NCI-H2171 treated with DMSO at 0.1 percent for 48 hours (cell line): ENCODE measurements around the gene FANK1.
A peak's percentile ranks its signal among the peaks of the same experiment; 100 is the strongest.
"Not testable (repeated sequence)": the region's sequence is repeated elsewhere in the genome, so short reads cannot be mapped to it uniquely, and the experiment has no call there.

Experiments used
- DNase-seq: peaks from one replicate; lab custom pipeline; 2025; lab: John Stamatoyannopoulos, UW

The FANK1 gene

DNA sequence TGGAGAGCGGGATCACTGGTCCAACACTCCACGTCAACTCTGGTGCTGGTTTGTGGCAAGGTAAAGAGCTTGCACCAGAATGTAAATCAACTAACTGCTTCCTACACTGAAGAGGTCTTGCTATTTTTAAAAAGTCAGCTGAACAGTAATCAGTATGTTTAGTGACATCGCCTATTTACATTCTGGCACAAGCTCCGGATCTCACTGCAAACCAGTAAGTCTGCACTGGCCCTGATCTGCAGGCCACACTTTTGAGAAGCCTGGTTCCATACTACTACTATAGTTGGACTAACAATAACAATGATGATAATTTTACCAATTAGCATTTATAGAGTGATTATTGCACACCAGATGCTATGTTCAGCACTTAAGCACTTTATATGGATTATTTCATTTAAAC lies 6.9 kb upstream of the FANK1 start:
- not testable (repeated sequence) for DNase-seq

DNA sequence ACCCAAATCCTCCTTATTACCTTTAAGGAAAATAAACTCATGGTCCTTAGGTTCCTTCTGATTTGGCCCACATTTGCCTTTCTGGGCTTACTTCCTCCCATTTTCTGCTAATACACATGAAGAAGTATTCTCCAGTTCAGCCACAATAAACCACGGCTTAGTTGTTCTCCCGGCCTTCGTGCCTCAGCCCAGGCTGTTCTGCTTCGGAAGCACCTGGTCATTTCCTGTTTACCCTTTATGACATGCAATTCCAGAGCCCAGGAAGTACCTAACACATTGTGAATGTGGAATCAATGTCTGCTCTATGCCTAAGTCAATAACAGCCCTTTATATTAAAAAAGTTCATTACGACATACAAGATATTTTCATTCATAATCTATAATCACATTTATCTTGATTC lies 4.0 kb upstream of the FANK1 start:
- DNase-seq = not testable (repeated sequence)

DNA sequence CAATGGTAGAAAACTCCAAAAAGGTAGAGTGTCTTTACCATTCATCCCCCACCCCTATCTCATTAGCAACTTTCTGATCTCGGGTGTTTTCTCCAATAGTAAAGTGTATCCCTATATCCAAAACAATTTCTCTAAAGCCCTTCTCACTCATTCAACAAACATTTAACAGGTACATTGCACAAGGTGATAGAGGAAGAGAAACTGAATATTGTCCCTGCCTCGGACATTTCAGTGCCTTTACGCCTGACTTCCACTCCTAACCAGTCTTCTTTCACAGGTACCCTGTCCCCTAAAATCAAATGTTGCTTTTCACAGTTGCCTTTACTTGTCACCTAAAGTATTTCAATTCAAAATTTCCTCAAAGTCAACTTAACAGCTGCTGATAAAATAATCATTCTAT lies 2.2 kb upstream of the FANK1 start:
- DNase-seq = not testable (repeated sequence)

DNA sequence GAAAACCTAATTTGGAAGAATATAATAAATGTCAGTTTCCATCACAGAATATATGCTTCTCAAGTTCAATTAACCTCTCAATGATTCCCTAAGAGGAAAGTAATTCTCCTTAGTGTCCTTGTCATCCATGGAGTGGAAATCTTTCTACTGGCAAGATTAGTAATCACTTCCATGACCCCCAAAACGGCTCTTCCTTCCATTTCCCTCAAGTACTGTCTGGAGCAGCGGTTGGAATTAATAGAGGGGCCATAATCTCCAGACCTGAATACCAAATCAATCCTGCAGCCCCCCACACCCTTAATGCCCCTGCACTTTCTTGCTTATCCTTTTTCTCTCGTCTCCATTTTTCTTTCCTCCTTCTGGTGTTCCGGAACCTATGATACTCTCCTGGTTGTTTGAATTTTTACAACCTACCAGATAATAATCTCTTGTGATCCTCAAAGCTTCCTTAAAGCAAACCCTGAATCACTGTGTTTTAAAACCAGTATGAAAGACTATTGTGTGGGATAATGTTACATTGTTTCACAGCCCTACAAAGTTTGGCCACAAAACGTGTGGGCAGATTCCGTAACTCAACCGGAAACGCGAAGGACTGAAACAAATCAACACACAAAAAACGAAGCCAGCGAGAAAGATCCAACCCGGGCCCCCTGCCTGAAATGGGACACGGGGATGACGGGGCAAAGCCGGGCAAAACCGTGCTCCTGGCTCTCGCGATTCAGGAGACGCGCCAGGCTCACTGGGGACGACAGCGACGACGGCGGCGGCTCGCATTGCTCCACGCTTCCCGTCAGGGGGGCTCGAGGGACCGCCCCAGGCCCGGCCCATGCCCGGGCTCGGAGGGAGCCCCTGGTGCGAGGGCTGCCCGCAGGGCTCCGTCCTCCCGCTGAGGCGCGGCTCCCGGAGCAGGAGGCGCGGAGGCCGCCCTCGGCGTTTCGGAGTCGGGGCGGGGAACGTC lies 955 bp upstream of the FANK1 start:
- peak; percentile 17 for DNase-seq

DNA sequence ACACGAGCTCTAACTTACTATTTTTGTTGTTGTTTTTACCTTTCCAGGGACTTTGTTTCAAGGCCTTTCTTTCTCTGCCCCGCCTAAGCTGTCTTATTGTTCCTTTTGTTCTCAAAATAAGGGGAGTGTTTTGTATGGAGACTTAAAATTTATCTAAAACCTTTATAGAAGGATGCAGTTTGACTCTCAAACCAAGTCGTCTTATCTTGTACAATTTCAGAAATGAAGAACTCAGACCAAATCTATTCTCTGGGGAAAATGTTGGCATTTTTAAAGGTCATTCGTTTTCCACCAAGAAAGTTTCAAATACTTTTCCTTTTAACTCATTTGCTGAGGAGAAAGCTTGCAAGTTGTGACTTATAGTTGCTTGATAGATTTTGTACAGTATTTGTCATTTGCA lies 953 bp downstream of the FANK1 start:
- not testable (repeated sequence) for DNase-seq

DNA sequence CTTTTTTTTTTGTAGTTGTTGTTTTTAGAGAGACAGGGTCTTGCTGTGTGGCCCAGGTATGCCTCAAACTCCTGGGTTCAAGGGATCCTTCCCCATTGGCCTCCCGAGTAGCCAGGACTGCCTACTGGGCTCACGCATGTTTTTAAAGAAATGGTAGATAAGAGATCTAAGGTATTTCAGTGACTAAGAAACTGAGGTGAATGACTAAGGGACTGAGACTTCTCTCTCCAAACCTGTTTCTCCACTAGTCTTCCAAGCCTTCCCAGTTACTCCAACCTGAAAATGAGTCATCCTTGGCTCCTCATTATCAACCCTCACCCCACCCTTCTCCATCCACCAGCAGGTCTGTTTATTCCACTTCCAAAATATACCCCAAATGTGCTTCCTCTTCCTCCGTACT lies 4.6 kb downstream of the FANK1 start:
- DNase-seq = not testable (repeated sequence)

DNA sequence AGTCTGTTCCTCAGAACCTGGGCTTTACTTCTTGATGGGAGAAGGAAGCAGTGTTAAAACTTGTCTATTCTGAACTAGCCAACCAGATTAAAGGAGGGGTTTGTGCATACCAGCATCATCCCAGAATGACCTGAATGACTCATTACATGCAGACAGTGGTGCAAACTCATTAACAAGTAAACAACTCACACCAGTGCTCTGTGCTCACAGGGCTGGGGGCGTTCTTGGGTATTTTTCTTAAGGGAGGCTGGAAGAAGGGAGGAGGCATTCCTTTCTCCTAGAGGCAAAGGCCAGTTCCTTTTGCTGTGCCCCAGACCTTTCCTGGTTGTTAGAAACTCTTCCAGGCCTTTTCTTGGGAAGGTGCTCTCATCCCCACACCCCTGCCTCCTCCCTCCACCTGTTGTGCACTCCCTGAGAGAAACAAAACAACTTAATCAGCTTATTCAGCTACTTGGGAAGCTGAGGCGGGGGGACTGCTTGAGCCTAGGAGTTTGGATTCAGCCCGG lies 6.8 kb downstream of the FANK1 start:
- DNase-seq = not testable (repeated sequence)

DNA sequence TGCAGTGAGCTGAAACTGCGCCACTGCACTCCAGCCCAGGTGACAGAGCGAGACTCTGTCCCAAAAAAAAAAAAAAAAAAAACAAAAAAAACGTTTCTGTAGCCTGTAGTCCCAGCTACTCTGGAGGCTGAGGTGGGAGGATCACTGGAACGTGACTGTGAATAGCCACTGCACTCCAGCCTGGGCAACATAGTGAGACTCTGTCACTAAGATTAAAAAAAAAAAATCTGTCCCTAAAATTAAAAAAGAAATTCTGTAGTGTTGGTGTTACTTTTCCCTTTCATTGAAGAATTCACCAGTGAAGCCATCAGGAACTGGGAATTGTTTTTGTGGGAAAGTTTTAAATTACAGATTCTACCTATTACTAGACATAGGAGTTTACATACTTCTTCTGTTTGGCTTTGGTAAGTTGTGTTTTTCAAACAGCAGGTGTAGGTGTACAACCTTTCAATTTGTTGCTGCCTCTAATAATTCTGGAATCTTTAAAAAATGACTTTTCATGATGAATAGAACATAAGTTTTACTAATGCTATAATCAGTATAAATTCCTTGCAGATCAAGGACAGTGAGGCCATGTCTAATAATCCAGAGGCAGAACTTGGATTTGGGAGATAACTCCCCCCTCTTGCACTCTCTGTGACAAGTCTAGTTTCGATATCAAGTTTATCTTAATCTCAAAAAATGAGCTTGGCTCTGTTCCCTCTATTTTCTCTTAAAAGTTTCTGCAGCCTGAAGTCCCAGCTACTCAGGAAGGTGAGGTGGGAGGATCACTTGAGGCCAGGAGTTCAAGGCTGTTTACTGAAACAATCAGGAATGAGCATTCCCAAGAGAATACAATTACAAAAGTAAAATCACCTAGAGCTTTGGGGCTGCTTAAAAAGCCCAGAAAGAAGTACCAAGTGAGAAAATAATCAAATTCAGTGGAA lies 9.0 kb downstream of the FANK1 start:
- not testable (repeated sequence) for DNase-seq

DNA sequence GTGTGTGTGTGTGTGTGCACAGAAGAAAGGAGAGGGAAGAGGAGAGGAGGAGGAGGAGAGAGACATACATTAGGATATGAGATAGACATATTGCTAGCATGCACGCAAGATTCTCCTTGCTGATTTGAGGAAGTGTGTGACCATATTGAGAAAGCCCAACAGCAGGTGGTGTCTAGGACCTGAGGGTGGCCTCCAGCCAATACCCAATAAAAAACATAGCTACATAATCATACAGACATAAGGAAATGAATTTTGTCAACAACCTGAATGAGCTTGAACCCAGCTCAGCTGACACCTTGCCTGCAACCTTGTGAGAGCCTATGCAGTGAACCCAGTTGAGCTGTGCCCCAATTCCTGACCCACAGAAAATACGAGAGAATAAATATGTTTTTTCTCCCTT lies 11.2 kb downstream of the FANK1 start:
- DNase-seq = not testable (repeated sequence)

DNA sequence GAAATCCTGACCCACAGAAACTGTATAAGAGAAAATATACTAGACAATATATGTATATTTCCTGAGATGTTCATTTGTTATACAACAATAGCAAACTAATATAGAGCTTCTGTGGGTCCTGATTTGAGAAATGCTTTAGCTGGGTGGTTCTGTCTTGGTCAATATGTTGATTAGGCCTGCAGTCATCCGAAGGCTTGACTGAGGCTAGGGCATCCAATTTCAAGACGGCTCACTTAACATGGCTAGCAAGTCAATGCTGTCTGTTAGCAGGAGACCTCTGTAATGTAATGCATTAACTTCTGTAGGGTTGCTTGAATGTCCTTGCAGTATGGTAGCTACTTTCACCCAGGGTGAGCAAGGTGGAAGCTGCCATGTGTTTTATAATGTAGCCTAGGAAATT lies 12.4 kb downstream of the FANK1 start:
- not testable (repeated sequence) for DNase-seq

DNA sequence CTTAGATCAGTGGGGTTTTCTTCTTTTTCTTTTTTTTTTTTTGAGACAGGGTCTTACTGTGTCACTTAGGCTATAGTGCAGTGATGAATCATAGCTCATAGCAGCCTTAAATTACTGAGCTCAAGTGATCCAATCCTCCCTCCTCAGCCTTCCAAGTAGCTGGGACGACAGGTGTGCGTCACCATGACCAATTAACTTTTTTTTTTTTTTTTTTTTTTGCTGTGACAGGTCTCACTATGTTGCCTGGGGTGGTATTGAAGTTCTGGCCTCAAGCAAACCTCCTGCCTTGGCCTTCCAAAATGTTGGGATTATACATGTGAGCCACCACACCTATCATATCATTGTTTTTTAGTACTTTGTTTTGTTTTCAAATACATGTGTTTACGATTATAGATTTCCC lies 13.1 kb downstream of the FANK1 start:
- not testable (repeated sequence) for DNase-seq

DNA sequence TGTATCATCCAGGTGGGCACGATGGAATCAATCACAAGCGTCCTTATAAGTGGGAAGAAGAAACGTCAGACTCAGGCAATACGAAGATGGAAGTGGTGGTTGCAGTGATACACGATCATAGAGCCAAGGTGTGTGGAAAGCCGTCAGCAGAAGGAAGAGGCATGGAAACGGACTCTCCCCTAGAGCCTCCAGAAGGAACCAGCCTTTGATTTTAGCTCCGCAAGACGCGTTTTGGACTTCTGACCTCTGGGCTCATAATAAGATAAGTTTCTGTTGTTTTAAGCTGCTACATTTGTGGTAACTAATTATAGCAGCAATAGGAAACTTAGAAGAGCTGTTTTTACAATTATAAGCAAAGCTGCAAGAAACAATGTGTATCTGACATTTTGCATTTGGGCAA lies 14.8 kb downstream of the FANK1 start:
- no peak for DNase-seq

DNA sequence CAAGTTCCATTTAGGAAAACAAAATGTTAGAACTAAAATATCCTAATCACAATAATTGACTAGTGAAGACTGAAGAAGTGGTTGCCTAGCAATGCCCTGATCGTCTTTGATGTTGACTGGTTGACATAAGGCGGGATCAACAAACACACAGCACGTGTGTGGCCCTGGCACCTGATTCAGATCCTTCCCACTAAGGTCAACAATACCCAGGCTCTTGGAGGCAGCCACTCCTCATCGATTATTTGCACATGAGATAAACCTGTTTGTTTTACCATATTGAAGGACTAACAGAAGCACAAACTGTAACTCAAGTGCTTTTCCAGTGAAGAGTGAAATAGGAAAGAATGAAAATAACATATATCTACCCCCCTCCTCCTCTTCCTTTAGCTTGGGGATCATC lies 15.6 kb downstream of the FANK1 start:
- no peak for DNase-seq

DNA sequence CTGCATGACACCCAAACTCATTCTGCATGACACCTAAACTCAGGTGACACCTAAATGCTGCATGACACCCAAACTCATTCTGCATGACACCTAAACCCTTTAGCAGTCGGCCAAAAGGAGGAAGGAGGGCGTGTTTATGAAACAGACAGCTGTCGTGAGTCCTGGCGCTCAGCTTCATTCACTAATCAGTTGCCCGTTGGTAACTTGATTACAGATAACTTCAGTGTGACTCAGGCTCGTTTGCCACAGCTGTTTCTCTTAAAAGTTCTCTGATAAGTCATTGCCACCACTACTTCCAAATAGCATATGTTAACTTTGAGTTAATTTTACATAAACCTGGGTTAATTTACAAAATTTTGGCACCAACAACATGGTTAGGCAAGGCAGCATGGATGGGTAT lies 16.9 kb downstream of the FANK1 start:
- DNase-seq = peak; percentile 53

DNA sequence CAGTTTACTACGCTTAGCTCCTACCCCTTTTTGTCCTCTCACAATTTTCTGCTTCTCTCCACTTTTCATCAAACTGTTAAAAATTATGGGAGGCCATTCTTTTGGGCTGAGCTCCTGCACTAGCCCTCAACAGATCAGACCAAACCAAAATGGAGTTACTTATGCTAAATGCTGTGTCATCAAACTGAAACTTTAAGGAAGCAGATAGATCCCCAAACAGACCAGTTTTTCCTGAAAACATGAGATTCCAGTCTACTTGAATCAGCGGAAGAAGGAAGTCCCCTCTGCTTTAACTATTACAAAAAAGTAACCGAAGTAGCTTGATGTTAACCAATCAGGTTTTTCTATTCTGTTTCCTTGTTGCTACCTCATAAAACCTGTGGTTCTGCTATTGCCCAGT lies 20.6 kb downstream of the FANK1 start:
- no peak for DNase-seq

DNA sequence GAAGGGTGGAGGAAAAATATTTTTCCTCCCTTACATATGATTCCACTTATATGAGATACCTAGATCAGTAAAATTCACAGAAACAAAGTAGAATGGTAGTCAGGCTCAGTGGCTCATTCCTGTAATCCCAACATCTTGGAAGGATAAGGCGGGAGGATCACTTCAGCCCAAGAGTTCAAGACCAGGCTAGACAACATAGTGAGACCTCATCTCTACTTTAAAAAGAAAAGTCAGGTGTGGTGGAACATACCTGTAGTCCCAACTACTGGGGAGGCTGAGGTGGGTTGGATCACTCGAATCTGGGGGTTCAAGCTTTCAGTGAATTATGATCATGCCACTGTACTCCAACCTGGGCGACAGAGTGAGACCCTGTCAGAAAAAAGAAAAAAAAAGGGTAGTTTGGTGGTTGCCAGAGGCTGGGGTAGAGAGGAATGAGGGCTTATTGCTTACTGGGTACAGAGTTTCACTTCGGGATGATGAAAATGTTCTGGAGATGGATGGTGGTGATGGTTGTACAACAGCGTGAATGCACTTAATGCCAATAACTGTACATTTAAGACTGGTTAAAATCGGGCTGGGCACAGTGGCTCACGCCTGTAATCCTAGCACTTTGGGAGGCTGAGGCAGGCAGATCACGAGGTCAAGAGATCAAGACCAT lies 21.5 kb downstream of the FANK1 start:
- DNase-seq = not testable (repeated sequence)

DNA sequence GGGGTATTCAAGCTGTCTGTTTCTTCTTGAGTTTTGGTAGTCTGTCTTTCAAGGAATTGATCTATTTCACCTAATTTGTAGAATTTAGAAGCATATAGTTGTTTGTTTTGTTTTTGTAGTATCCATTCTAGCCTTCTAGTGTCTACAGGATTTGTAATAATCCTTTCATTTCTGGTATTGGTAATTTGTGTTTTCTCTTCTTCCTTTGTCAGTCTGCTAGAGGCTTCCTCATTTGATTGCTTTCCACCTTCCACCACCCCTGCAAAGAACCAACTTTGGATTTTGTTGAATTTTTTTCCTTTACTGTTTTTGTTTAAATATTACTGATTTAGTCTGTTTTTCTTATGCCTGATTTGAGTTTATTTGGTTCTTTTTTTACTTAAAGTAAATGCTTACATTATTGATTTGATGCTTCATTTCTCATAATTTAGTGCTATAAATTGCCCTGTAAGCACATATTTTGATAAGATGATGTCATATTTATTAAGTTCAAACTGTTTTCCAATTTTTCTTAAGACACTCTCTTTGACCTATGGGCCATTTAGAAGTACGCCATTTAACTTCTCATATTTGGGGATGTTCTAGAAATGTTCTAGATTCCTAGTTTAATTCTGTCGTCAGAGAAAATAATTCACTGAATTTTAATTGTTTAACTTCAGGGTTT lies 25.4 kb downstream of the FANK1 start:
- not testable (repeated sequence) for DNase-seq

DNA sequence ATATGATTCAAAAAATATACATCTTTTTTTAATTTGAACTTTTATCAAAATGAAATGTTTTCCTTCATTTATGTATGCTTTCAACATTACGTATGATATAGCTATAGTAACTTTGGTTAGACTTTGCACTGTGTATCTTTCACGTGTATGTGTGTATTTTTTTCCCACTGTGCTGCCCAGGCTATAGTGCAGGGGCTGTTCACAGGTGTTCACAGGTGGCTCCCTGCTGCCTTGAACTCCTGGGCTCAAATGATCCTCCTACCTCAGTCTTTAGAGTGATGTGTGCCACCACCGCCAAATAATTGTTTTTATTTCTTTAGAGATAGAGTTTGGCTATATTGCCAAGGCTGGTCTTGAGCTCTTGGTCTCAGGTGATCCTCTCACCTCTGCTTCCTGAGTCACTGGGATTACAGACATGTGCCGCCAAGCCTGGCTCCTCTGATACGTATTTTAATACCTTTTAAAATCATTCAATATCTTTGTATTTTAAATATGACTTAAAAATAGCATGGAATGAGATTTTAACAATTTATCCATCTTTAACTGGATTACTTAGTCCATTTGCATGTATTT lies 29.0 kb downstream of the FANK1 start:
- DNase-seq = no peak

DNA sequence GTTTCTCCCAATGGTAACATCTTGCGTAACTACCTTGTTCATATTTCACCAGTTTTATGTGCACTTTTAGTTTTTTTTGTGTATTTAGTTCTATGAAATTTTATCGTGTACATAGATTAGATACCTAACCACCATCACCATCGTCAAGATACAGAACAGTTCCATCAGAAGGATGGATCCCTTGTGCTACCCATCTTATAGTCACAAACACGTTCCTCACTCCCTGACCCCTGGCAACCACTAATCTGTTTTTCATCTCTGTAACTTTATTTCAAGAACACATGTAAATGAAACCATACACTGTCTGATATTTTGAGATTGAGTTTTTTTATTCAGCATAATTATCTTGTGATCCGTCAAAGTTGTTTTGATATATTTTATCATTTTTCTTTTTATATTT lies 29.9 kb downstream of the FANK1 start:
- DNase-seq = no peak

DNA sequence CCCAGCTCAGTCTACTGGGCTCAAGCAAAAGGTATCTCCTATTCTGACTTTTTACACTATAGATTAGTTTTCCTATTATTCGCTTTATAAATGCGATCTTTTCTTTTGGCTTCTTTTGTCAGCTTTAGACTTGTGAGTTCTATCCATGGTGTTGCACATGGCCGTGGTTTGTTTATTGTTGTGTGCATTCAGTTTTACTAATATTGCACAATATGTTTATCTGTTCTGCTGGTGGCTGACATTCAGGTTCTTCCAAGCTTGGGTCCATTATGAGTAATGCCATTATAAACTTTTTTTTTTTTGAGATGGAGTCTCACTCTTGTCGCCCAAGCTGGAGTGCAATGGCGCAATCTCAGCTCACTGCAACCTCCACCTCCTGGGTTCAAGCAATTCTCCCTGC lies 30.9 kb downstream of the FANK1 start:
- DNase-seq = not testable (repeated sequence)
